Endothelial cell of umbilical vein (primary cell): ENCODE measurements around the gene ZC3H15.

ENCODE experiments used
- EZH2 ChIP-seq: IDR thresholded peaks from 2 replicates; pipeline ENCODE4 v1.6.1; 2012; ENCODE audit warnings: borderline replicate concordance, low read depth, mild to moderate bottlenecking, moderate library complexity, low read length, inconsistent platforms; ENCODE audit not compliant: severe bottlenecking
- GATA2 ChIP-seq: IDR thresholded peaks from 2 replicates; pipeline ENCODE4 v1.7.0; 2011; ENCODE audit warnings: low read depth, mild to moderate bottlenecking, moderate library complexity, mixed read lengths, low read length; ENCODE audit not compliant: insufficient read length, insufficient read depth
- POLR2A ChIP-seq: IDR thresholded peaks from 2 replicates; pipeline ENCODE4 v1.6.1; 2012; ENCODE audit warnings: low read depth, mild to moderate bottlenecking, control low read depth, low read length
- TF ChIP-seq, protein P1 (sequence below), 2 donors: IDR thresholded peaks; 1 replicate in 1 of 2; 2 replicates in 1 of 2; pipeline ENCODE4 v1.5.1; 2011; ENCODE audit warnings: low read length in 2 of 2, mild to moderate bottlenecking in 2 of 2, moderate library complexity in 2 of 2, control low read depth in 1 of 2, inconsistent platforms in 1 of 2, low read depth in 1 of 2; ENCODE audit not compliant: insufficient read depth in 1 of 2; ENCODE audit errors: extremely low read depth in 1 of 2

DNA sequence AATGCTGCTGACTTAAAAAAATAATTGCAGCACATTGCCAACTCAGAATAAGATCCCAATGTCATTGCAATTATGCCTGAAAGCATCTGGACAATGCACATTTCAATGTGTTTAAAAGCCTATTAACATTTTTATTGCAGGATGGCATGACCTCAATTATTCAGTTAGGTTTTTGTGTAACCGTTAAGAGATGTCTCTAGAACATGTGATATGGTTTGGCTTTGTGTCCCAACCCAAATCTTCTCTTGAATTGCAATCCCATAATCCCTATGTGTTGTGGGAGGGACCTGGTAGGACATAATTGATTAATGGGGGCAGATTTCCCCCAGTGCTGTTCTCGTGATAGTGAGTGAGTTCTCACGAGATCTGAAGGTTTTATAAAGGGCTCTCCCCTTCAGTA is 43.2 kb upstream of the ZC3H15 start:
- TF ChIP-seq, protein P1, sequence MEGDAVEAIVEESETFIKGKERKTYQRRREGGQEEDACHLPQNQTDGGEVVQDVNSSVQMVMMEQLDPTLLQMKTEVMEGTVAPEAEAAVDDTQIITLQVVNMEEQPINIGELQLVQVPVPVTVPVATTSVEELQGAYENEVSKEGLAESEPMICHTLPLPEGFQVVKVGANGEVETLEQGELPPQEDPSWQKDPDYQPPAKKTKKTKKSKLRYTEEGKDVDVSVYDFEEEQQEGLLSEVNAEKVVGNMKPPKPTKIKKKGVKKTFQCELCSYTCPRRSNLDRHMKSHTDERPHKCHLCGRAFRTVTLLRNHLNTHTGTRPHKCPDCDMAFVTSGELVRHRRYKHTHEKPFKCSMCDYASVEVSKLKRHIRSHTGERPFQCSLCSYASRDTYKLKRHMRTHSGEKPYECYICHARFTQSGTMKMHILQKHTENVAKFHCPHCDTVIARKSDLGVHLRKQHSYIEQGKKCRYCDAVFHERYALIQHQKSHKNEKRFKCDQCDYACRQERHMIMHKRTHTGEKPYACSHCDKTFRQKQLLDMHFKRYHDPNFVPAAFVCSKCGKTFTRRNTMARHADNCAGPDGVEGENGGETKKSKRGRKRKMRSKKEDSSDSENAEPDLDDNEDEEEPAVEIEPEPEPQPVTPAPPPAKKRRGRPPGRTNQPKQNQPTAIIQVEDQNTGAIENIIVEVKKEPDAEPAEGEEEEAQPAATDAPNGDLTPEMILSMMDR (IDR thresholded peaks at IDR 0.05; ENCODE audit: extremely low read depth in 1 of 2, insufficient read depth in 1 of 2, low read depth in 1 of 2, low read length in 2 of 2): no peak
- no peak for TF ChIP-seq POLR2A
- TF ChIP-seq GATA2: no peak
- no peak for TF ChIP-seq EZH2
